ENCODE data around the gene ZNF385B. TPM values are rescaled to one million over a fixed set of nuclear protein-coding genes. Genes with fewer than 3 reads are reported as not detected.

Gene ZNF385B
- total RNA-seq, 6 experiments from 2014 or later = 0.08 to 0.26 (median 0.22) TPM; not detected in 1

DNA sequence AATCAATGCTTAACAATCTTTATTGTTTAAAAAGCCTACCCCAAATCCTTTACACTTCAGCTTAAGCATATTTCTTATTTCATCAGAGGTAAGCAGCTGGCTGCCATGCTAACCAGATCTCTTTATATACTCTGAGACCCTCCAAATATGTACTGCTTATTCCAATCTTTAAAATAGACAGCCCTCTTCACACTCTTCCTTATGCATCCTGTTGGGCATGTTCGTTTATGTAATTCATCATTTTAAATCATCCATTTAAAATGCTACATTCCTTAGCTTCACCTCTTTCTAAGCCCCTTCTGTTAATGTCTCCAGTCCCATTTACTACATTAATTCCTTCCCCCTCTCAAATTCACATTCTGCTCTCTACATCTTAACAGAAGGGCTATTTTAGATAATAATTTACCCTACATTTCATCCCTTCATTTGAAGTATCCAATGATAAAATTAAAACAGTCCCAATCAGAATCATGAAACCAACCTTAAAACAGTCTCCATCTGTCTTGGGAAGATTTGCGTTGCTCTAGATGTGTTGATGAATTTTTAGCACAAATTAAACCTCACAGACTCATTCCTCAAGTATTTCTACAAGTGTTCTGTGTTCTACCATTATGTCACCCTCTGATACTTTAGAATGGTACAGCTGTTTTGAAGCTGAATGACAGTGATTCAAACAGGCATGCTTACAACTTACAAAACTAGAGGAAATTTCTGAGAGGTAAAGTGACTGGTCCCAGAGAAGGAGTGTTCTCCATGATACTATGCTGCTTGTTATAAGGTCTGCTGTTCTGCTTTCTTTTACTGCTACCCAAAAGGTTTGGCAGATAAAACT lies 59.1 kb downstream of the ZNF385B start:
- DNase-seq = no peak
- no peak overlapping the region for H3K27ac Mint-ChIP-seq
- no peak overlapping the region for H3K4me3 Mint-ChIP-seq
- H3K9me3 Mint-ChIP-seq = no peaks in the 10 kb centered on the region
- peaks cover 6% of the 10 kb centered on the region; the same call in 1 of the 2 replicates for H3K27me3 Mint-ChIP-seq (ENCODE audit: insufficient read depth)
- no peaks in the 10 kb centered on the region for H3K4me1 Mint-ChIP-seq (ENCODE audit: low read depth)
- TF ChIP-seq, protein P1, sequence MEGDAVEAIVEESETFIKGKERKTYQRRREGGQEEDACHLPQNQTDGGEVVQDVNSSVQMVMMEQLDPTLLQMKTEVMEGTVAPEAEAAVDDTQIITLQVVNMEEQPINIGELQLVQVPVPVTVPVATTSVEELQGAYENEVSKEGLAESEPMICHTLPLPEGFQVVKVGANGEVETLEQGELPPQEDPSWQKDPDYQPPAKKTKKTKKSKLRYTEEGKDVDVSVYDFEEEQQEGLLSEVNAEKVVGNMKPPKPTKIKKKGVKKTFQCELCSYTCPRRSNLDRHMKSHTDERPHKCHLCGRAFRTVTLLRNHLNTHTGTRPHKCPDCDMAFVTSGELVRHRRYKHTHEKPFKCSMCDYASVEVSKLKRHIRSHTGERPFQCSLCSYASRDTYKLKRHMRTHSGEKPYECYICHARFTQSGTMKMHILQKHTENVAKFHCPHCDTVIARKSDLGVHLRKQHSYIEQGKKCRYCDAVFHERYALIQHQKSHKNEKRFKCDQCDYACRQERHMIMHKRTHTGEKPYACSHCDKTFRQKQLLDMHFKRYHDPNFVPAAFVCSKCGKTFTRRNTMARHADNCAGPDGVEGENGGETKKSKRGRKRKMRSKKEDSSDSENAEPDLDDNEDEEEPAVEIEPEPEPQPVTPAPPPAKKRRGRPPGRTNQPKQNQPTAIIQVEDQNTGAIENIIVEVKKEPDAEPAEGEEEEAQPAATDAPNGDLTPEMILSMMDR (IDR thresholded peaks at IDR 0.05) = no peak
- H3K36me3 Mint-ChIP-seq (ENCODE audit: low read depth) = no peaks in the 10 kb centered on the region

DNA sequence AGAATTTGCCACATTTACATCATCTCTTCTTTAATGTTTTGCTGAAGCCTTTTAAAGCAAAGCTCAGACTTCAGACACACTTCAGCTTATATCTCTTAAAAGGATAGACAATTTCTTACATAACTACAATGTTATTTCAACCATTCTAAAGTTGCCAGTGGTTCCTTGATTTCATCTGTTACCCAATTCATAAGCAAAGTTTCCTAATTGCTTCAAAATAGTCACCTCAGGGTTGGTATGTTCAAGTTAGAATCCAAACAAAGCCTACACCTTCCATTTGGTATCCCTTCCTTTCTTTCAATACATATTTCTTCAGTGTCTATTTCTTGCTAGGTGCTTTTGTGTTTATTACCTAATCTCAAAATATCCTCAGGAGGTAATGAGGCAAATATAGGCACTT lies 60.6 kb downstream of the ZNF385B start:
- H3K9me3 Mint-ChIP-seq = no peaks in the 10 kb centered on the region
- TF ChIP-seq, protein P1 (IDR thresholded peaks at IDR 0.05) = no peak
- H3K4me3 Mint-ChIP-seq = no peak overlapping the region
- DNase-seq = no peak
- no peaks in the 10 kb centered on the region for H3K4me1 Mint-ChIP-seq (ENCODE audit: low read depth)
- H3K27me3 Mint-ChIP-seq (ENCODE audit: insufficient read depth) = peaks cover 9% of the 10 kb centered on the region; the same call in 1 of the 2 replicates
- H3K36me3 Mint-ChIP-seq (ENCODE audit: low read depth) = no peaks in the 10 kb centered on the region
- H3K27ac Mint-ChIP-seq = no peak overlapping the region

DNA sequence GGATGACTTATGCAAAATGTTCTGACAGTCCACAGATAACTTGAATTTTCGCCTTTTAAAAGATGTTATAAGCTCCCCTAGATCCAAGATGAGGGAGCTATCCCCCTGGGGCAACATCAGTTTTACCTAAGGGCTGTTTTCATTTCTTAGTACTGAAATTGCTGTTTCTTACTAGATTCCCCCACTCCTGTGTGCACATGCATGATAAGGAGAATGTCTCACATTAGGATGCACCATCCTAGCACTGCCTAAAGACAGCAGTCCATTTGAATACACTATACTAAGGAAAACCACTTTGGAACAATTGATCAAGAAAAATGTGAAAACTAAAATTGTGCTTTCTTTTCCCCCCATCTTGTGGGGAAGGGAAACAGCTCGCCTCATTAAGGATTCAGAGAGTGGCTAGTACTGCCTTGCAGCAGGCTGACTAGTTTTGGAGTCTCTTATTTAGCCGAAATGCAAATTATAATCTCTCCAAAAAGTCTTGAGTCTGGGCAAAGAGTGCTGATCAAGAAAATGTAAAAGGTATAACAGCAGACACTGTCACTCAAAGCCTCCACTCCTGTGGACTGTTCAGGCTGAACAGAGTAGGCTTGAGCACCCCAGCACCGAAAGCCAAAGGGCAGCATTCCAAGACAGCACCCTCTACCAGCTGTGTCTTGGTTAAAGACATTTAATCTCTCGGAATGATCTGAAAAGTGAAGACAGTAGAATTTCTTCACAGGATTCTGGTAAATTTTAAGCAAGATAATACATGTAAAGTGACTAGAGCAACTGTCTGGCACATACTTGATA lies 65.0 kb downstream of the ZNF385B start:
- peaks cover 11% of the 10 kb centered on the region; the same call in 1 of the 2 replicates for H3K27me3 Mint-ChIP-seq (ENCODE audit: insufficient read depth)
- H3K36me3 Mint-ChIP-seq (ENCODE audit: low read depth) = no peaks in the 10 kb centered on the region
- no peaks in the 10 kb centered on the region for H3K4me1 Mint-ChIP-seq (ENCODE audit: low read depth)
- TF ChIP-seq, protein P1 (IDR thresholded peaks at IDR 0.05) = no peak
- no peak for DNase-seq
- no peak overlapping the region for H3K27ac Mint-ChIP-seq
- H3K4me3 Mint-ChIP-seq = no peak overlapping the region
- H3K9me3 Mint-ChIP-seq = no peaks in the 10 kb centered on the region

DNA sequence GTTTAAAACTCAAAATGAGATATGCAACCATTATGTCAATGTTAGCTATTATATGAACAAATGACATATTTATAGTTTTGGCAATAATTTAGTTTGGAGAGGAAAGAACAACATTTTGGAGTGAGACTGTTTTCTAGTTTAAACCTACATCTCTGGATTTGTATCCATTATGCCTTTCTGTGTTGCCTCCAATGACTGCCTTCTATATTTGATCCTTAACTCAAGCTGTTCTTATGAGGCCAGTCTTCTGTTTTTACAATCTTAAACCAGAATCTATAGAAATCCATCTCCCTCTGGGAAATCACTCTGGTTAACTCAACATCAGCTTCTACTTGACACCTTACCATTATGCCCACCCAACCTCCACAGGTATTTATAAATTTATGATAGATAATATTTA lies 67.5 kb downstream of the ZNF385B start:
- DNase-seq = no peak
- Mint-ChIP-seq H3K27me3 (ENCODE audit: insufficient read depth) (peaks cover 11% of the 10 kb centered on the region; the same call in 1 of the 2 replicates), H3K36me3 (ENCODE audit: low read depth) (no peaks in the 10 kb centered on the region), H3K4me1 (ENCODE audit: low read depth) (no peaks in the 10 kb centered on the region), H3K9me3 (no peaks in the 10 kb centered on the region), H3K27ac (no peak overlapping the region), H3K4me3 (no peak overlapping the region)
- TF ChIP-seq, protein P1 (IDR thresholded peaks at IDR 0.05) = no peak

DNA sequence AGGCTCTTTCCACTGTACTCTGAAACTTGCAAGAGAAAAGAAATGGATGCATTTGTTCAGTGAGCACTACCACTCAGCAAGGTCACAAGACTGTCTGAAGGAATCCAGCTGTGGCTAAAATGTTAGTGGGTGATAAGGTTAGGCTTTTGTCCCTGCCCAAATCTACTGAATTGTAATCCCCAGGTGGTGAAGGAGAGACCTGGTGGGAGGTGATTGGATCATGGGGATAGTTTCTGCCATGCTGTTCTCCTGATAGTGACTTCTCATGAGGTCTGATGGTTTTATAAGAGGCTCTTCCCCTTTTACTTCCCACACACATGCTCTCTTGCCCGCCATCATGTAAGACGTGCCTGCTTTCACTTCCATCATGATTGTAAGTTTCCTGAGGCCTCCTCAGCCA lies 68.2 kb downstream of the ZNF385B start:
- no peak for DNase-seq
- Mint-ChIP-seq H3K9me3 (no peaks in the 10 kb centered on the region), H3K36me3 (ENCODE audit: low read depth) (no peaks in the 10 kb centered on the region), H3K4me1 (ENCODE audit: low read depth) (no peaks in the 10 kb centered on the region), H3K27me3 (ENCODE audit: insufficient read depth) (peaks cover 11% of the 10 kb centered on the region; the same call in 1 of the 2 replicates), H3K27ac (no peak overlapping the region), H3K4me3 (no peak overlapping the region)
- TF ChIP-seq, protein P1 (IDR thresholded peaks at IDR 0.05) = no peak
